SK-N-SH (cell line): ENCODE measurements around the gene GALNT5. TPM values are rescaled to one million over a fixed set of nuclear protein-coding genes. Genes with fewer than 3 reads are reported as not detected.

ENCODE experiments used
- CTCF ChIA-PET: fragments of 300-600, 350-600 bp; formaldehyde crosslinking; extraction: SDS; loops from one replicate; lab custom pipeline; 2021; lab: Yijun Ruan, JAX
- POLR2A ChIA-PET: fragments of 350-600 bp; sonication (Branson Sonifier 250); formaldehyde crosslinking; extraction: SDS; loops from one replicate; lab custom pipeline; 2020; ENCODE audit warnings: antibody characterized with exemption, inconsistent platforms; lab: Yijun Ruan, JAX
- DNase-seq: peaks from one replicate; pipeline ENCODE4 v3.0.0; 2012
- H2AFZ ChIP-seq: fragments of 200-600 bp; sonication (generic); 2 replicates; pipeline ENCODE4 v1.8.1; 2016; ENCODE audit warnings: antibody characterized with exemption, mild to moderate bottlenecking, low read depth
- H3F3A ChIP-seq: fragments of 200-600 bp; sonication (generic); replicated peaks from 2 replicates; pipeline ENCODE3; 2016; ENCODE audit warnings: antibody characterized with exemption, mild to moderate bottlenecking; ENCODE audit not compliant: insufficient read depth
- H3K27ac ChIP-seq, 2 experiments: fragments of 200-500 bp in 1 of 2; fragments of 200-600 bp in 1 of 2; sonication (Bioruptor generic) in 1 of 2; sonication (generic), shearing (Covaris generic) in 1 of 2; 2 replicates each; pipeline versions ENCODE4 v1.5.1 to v1.6.1; 2014 to 2016; ENCODE audit warnings: low read depth in 2 of 2, inconsistent platforms in 1 of 2, low read length in 1 of 2, mild to moderate bottlenecking in 1 of 2, mixed read lengths in 1 of 2
- H3K27me3 ChIP-seq: fragments of 200-600 bp; sonication (generic), shearing (Covaris generic); 2 replicates; pipeline ENCODE4 v1.6.1; 2016; ENCODE audit warnings: mixed run types; ENCODE audit not compliant: insufficient read depth
- H3K36me3 ChIP-seq, 2 experiments: fragments of 200-500 bp in 1 of 2; fragments of 200-600 bp in 1 of 2; sonication (Bioruptor generic) in 1 of 2; sonication (generic) in 1 of 2; replicated peaks in 1 of 2; 2 replicates each; pipeline versions ENCODE3 to v1.5.1; 2014 to 2016; ENCODE audit warnings: low read length in 1 of 2, mild to moderate bottlenecking in 1 of 2; ENCODE audit not compliant: insufficient read depth in 2 of 2, control insufficient read depth in 1 of 2
- H3K4me1 ChIP-seq, 2 experiments: fragments of 200-500 bp in 1 of 2; fragments of 200-600 bp in 1 of 2; sonication (Bioruptor generic) in 1 of 2; sonication (generic), shearing (Covaris generic) in 1 of 2; 2 replicates each; pipeline versions ENCODE4 v1.5.1 to v1.6.1; 2014 to 2016; ENCODE audit warnings: low read depth in 1 of 2, low read length in 1 of 2, mixed run types in 1 of 2; ENCODE audit not compliant: insufficient read depth in 2 of 2, control insufficient read depth in 1 of 2
- H3K4me2 ChIP-seq: fragments of 200-600 bp; sonication (generic), shearing (Covaris generic); 2 replicates; pipeline ENCODE4 v1.6.1; 2017; ENCODE audit warnings: mixed run types
- H3K4me3 ChIP-seq, 2 experiments: fragments of 200-500 bp in 1 of 2; fragments of 200-600 bp in 1 of 2; sonication (Bioruptor generic) in 1 of 2; sonication (generic), shearing (Covaris generic) in 1 of 2; 2 replicates each; pipeline versions ENCODE4 v1.5.1 to v1.8.1; 2014 to 2016; ENCODE audit warnings: low read depth in 2 of 2, inconsistent platforms in 1 of 2, low read length in 1 of 2, mild to moderate bottlenecking in 1 of 2, mixed read lengths in 1 of 2, moderate library complexity in 1 of 2
- H3K79me2 ChIP-seq: fragments of 200-600 bp; sonication (generic); 2 replicates; pipeline ENCODE4 v1.8.1; 2017; ENCODE audit warnings: mild to moderate bottlenecking; ENCODE audit not compliant: insufficient read depth
- H3K9ac ChIP-seq: fragments of 200-600 bp; sonication (generic); 2 replicates; pipeline ENCODE4 v1.6.1; 2017; ENCODE audit warnings: mixed run types
- H3K9me2 ChIP-seq: fragments of 200-600 bp; sonication (generic); 2 replicates; pipeline ENCODE4 v1.6.1; 2017; ENCODE audit warnings: mixed run types
- H3K9me3 ChIP-seq: fragments of 200-600 bp; sonication (generic); 2 replicates; pipeline ENCODE4 v1.6.1; 2017; ENCODE audit warnings: mixed run types, mild to moderate bottlenecking, moderate library complexity
- H4K20me1 ChIP-seq: fragments of 200-600 bp; sonication (generic); 2 replicates; pipeline ENCODE4 v1.6.1; 2017; ENCODE audit warnings: mild to moderate bottlenecking, mixed run types; ENCODE audit not compliant: insufficient read depth
- CTCF ChIP-seq: fragments of 200-600 bp; sonication (generic); IDR thresholded peaks from 2 replicates; pipeline ENCODE4 v1.6.1; 2017; ENCODE audit warnings: antibody characterized with exemption, mild to moderate bottlenecking, moderate library complexity
- EP300 ChIP-seq, 2 experiments: IDR thresholded peaks; 2 replicates each; pipeline versions ENCODE4 v1.4.0 to v1.6.1; 2012; ENCODE audit warnings: borderline replicate concordance in 1 of 2, low read depth in 1 of 2, low read length in 1 of 2
- FOXJ3 ChIP-seq: sonication (generic); formaldehyde crosslinking; IDR thresholded peaks from 2 replicates; pipeline ENCODE4 v1.5.1; 2020; ENCODE audit warnings: mild to moderate bottlenecking, missing genetic modification reagents
- FOXM1 ChIP-seq: IDR thresholded peaks from 2 replicates; pipeline ENCODE4 v1.4.0; 2012; ENCODE audit warnings: low read depth, mild to moderate bottlenecking
- GABPA ChIP-seq: IDR thresholded peaks from 2 replicates; pipeline ENCODE4 v1.4.0; 2012; ENCODE audit warnings: low read depth, mild to moderate bottlenecking
- JUND ChIP-seq: IDR thresholded peaks from 2 replicates; pipeline ENCODE4 v1.4.0; 2012
- MXI1 ChIP-seq: IDR thresholded peaks from 2 replicates; pipeline ENCODE4 v1.6.1; 2012; ENCODE audit warnings: mild to moderate bottlenecking, low read depth, low read length, improper control_type of control experiment
- NFIC ChIP-seq: IDR thresholded peaks from 2 replicates; pipeline ENCODE4 v1.4.0; 2012; ENCODE audit warnings: borderline replicate concordance
- POLR2AphosphoS5 ChIP-seq: IDR thresholded peaks from 2 replicates; pipeline ENCODE4 v1.6.1; 2012; ENCODE audit warnings: low read depth, low read length
- RCOR1 ChIP-seq: fragments of 150-350 bp; IDR thresholded peaks from 2 replicates; pipeline ENCODE4 v1.6.1; 2017; ENCODE audit warnings: antibody characterized with exemption, low read length
- RFX5 ChIP-seq: IDR thresholded peaks from 2 replicates; pipeline ENCODE4 v1.6.1; 2012; ENCODE audit warnings: mild to moderate bottlenecking, improper control_type of control experiment, low read length
- TEAD4 ChIP-seq: IDR thresholded peaks from 2 replicates; pipeline ENCODE4 v1.4.0; 2012; ENCODE audit warnings: mild to moderate bottlenecking, borderline replicate concordance; ENCODE audit not compliant: insufficient read depth
- USF1 ChIP-seq: IDR thresholded peaks from 2 replicates; pipeline ENCODE4 v1.4.0; 2012; ENCODE audit warnings: low read depth, borderline replicate concordance
- USF2 ChIP-seq: fragments of 150-350 bp; IDR thresholded peaks from 2 replicates; pipeline ENCODE4 v1.6.1; 2017; ENCODE audit warnings: antibody characterized with exemption, low read length, low read depth, borderline replicate concordance
- whole genome bisulfite sequencing: methylation state at CpG from one replicate; pipeline ENCODE4 v1.1.6; 2017; ENCODE audit warnings: low lambda C conversion rate; 5-methylcytosine and 5-hydroxymethylcytosine counted together
- polyA plus RNA-seq, 3 experiments: library from polyadenylated mRNA; depleted of rRNA; stranded (reverse); fragments of >200 nt; gene quantifications; 2 replicates each; pipeline ENCODE4 v1.2.3, GENCODE V29; 2012
- TF ChIP-seq, protein P1 (sequence below): IDR thresholded peaks from 2 replicates; pipeline ENCODE4 v1.4.0; 2012; ENCODE audit warnings: low read depth
- TF ChIP-seq, protein P2 (sequence below): IDR thresholded peaks from 2 replicates; pipeline ENCODE4; 2012
- TF ChIP-seq, protein P3 (sequence below): IDR thresholded peaks from 2 replicates; pipeline ENCODE4 v1.4.0; 2012; ENCODE audit warnings: low read depth, borderline replicate concordance
- TF ChIP-seq, protein P4 (sequence below): IDR thresholded peaks from 2 replicates; pipeline ENCODE4 v1.6.1; 2012; ENCODE audit warnings: mild to moderate bottlenecking, low read depth, low read length, moderate library complexity

Gene GALNT5
- polyA plus RNA-seq, 1 of the 3 experiments (the other 2 are of a cell fraction): 10.4 TPM

- TF ChIP-seq CTCF: no peak
These were observed 61.4 kb downstream of the GALNT5 start (continued) for GRCh38 chr2:157318884-157319283.

DNA sequence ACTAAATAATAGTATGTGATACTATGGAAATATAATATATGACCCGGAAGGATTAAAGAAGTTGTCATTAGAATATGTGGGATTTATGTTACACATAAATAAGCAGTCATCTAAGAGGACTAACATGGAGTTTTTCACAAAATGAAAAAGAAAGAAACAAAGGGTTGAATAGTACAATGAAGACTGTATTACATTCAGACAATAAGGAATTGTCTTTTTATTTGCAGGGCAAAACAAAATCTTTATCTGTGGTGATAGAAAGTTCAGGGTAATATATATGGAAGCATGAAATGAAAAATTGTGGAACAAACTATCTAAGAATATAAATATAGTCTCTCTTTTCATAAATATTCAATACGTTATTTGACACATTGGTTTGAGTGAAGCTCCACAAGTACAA lies 62.3 kb downstream of the GALNT5 start:
- Histone ChIP-seq H3K27me3 (peaks cover 8% of the 10 kb centered on the region; the same call in 1 of the 2 replicates), H3K27ac (no peak overlapping the region), H3K79me2 (no peaks in the 10 kb centered on the region), H3K36me3 (no peaks in the 10 kb centered on the region), H3K9me3 (peaks cover 4% of the 10 kb centered on the region; the same call in 1 of the 2 replicates), H3K4me2 (no peak overlapping the region), H3K4me3 (no peak overlapping the region), H3K9me2 (no peaks in the 10 kb centered on the region), H3F3A (no peaks in the 10 kb centered on the region), H3K4me1 (no peaks in the 10 kb centered on the region), H4K20me1 (no peaks in the 10 kb centered on the region), H3K9ac (no peak overlapping the region), H2AFZ (no peak overlapping the region)
- ChIA-PET POLR2A (no interaction called here), CTCF (interaction anchor here (3.3 to 9.1 kb wide), 3 partner anchors 8 to 17 kb away, joined by 20 to 49 read pairs (median 34); no protein-coding TSS in a partner anchor)
- 11% methylated on average over 2 of the region's 2 CpGs for WGBS
- DNase-seq: no peak
- TF ChIP-seq, protein P1, sequence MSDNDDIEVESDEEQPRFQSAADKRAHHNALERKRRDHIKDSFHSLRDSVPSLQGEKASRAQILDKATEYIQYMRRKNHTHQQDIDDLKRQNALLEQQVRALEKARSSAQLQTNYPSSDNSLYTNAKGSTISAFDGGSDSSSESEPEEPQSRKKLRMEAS: no peak
- TF ChIP-seq GABPA: no peak
- no peak for TF ChIP-seq FOXJ3 (CRISPR knock-in tag)
- no peak for TF ChIP-seq FOXM1
- no peak for TF ChIP-seq EP300 (IDR thresholded peaks at IDR 0.05; ENCODE audit: borderline replicate concordance in 1 of 2, low read depth in 1 of 2, low read length in 1 of 2)
- TF ChIP-seq, protein P2, sequence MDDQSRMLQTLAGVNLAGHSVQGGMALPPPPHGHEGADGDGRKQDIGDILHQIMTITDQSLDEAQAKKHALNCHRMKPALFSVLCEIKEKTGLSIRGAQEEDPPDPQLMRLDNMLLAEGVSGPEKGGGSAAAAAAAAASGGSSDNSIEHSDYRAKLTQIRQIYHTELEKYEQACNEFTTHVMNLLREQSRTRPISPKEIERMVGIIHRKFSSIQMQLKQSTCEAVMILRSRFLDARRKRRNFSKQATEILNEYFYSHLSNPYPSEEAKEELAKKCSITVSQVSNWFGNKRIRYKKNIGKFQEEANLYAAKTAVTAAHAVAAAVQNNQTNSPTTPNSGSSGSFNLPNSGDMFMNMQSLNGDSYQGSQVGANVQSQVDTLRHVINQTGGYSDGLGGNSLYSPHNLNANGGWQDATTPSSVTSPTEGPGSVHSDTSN: no peak
- TF ChIP-seq USF1: no peak
- TF ChIP-seq JUND: no peak
- TF ChIP-seq NFIC: no peak
- TF ChIP-seq, protein P3, sequence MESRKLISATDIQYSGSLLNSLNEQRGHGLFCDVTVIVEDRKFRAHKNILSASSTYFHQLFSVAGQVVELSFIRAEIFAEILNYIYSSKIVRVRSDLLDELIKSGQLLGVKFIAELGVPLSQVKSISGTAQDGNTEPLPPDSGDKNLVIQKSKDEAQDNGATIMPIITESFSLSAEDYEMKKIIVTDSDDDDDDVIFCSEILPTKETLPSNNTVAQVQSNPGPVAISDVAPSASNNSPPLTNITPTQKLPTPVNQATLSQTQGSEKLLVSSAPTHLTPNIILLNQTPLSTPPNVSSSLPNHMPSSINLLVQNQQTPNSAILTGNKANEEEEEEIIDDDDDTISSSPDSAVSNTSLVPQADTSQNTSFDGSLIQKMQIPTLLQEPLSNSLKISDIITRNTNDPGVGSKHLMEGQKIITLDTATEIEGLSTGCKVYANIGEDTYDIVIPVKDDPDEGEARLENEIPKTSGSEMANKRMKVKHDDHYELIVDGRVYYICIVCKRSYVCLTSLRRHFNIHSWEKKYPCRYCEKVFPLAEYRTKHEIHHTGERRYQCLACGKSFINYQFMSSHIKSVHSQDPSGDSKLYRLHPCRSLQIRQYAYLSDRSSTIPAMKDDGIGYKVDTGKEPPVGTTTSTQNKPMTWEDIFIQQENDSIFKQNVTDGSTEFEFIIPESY: no peak
- no peak for TF ChIP-seq MXI1
- no peak for TF ChIP-seq RCOR1
- TF ChIP-seq TEAD4: no peak
- no peak for TF ChIP-seq USF2
- TF ChIP-seq, protein P4, sequence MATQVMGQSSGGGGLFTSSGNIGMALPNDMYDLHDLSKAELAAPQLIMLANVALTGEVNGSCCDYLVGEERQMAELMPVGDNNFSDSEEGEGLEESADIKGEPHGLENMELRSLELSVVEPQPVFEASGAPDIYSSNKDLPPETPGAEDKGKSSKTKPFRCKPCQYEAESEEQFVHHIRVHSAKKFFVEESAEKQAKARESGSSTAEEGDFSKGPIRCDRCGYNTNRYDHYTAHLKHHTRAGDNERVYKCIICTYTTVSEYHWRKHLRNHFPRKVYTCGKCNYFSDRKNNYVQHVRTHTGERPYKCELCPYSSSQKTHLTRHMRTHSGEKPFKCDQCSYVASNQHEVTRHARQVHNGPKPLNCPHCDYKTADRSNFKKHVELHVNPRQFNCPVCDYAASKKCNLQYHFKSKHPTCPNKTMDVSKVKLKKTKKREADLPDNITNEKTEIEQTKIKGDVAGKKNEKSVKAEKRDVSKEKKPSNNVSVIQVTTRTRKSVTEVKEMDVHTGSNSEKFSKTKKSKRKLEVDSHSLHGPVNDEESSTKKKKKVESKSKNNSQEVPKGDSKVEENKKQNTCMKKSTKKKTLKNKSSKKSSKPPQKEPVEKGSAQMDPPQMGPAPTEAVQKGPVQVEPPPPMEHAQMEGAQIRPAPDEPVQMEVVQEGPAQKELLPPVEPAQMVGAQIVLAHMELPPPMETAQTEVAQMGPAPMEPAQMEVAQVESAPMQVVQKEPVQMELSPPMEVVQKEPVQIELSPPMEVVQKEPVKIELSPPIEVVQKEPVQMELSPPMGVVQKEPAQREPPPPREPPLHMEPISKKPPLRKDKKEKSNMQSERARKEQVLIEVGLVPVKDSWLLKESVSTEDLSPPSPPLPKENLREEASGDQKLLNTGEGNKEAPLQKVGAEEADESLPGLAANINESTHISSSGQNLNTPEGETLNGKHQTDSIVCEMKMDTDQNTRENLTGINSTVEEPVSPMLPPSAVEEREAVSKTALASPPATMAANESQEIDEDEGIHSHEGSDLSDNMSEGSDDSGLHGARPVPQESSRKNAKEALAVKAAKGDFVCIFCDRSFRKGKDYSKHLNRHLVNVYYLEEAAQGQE: no peak
- no peak for TF ChIP-seq RFX5
- TF ChIP-seq CTCF: no peak
- no peak for TF ChIP-seq POLR2AphosphoS5
